HG03521 (cell line): Measurements from ENCODE around the gene TIPARP.
A peak's percentile ranks its signal among the peaks of the same experiment; 100 is the strongest.

Experiments used
- ATAC-seq: cut with Tn5 transposase; IDR thresholded peaks from one replicate; pipeline ENCODE4 v1.9.1; 2021; ENCODE audit warnings: mild to moderate bottlenecking, moderate library complexity; ENCODE audit not compliant: unreplicated experiment

TIPARP gene

GRCh38 chr3:156675830-156676767, 1.7 kb downstream of the TIPARP start:
- no peak for ATAC-seq

DNA sequence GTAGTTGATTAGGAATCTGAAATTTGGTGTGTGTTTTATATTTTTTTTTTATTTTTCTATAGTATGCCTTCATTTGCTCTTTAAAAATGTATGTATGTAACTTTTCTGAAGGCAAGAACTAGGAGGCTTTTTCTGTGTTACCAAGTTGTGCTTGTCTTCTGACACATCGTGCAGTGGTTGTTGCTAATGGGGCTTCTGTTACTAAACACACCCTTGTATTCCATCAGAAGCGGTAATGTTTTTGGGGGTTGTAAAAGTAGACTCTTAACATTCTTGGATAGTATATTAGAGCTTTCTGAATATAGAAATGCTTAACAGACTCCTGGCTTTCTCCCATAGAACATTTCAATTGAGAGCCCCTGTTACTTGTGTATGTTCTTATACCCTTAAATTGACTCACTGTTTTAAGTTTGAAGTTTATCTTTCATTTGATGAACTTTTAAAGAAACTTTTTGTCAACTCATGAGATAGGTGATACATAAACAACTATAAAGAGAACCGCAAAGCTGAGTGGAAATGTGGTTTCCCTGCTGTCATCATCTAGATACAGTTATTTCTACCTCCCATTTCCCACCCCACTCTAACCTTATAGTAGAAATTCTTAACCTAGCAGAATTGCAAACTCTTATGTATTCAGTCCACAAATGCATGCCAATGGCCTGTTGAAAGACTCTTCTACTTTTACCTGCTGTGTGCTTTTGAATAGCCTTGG, 2.5 kb downstream of the TIPARP start:
- no peak for ATAC-seq

GRCh38 chr3:156677536-156677935, 3.1 kb downstream of the TIPARP start:
- no peak for ATAC-seq

GRCh38 chr3:156678197-156678596, 3.8 kb downstream of the TIPARP start:
- ATAC-seq, result no peak

DNA sequence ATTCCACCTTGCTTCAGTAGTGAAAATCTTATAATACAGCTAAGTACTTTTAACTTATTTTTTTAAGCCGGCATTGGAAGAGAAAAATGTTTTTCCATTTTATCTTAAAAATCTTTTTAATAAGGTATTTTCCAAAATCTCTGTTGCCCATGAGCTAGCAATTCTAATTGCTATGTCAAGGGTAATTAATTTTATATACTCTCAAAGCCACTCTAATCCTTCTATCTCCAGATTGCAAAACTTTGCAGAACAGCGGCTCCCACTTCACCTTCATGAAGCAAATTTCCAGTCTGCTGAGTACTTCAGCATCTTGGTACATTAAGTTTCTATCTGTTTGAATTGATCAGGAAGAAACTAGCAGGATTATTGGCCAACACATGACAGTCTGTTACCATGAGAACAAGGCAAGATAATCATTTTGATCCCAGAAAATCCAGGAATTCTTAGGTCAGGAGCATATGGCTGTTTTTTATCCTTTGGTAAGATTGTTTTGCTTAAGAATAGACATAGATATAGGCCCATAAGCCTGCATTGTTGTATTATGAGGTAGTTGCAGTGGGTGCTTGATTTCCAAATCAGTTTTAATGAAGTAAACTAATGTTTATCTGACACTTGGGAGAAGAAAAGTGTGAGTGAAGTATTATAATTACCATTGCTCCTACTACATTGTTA, 6.0 kb downstream of the TIPARP start:
- no peak for ATAC-seq

DNA sequence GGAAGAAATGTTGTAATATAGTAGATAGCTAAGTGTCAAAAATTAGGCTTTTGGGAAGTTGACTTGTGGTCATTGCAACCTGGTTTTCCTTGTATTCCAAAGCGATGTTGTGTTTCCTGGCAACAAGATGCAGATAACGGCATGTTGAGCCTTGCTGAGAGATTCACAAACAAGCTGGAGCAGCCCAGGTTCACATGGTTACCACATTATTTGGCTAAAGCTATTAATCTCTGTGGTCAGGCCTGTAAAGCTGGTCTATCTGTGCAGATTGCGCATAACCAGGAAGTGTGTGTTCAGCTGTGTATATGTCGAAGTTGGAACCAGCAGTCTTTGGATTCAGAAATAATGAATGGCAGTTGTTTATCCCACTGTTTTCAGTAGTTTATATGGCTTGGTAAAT, 6.6 kb downstream of the TIPARP start:
- peak; percentile 79 for ATAC-seq

DNA sequence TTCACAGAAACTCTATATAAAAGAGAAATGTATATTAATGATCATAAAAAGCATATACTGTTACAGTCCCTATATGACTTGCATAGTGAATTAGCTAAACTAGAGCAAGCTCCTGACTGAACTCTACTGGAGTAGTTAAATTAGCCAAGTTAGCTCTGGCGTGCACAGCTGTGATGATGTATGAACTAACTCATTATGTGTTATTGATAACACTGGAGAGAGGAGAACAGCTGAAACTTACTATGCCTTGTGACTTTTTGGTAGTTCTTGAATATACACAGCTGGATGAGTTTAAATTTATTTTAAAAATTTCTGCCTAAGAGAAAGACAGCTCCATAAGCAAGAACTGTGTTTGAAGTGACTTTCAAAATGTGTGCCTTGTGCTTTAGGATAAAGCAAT, 8.1 kb downstream of the TIPARP start:
- no peak for ATAC-seq

DNA sequence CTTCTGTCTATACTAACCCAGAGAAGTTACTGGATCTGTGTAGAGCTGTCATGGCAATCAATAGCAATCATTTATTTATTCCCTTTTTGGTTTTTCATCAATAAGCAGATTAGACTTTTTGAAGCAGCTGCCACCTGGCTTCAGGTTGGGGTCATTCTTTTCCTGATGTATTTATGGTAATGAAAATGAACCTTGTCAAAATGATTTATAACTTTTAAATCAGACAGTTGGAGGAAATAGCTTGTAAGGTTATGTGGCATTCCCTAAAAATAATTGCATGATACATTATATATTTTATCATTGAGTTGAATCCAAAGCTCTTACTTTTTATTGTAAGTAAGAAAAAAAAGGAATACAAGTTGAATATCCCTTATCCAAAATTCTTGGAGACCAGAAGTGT, 8.6 kb downstream of the TIPARP start:
- ATAC-seq, result no peak

DNA sequence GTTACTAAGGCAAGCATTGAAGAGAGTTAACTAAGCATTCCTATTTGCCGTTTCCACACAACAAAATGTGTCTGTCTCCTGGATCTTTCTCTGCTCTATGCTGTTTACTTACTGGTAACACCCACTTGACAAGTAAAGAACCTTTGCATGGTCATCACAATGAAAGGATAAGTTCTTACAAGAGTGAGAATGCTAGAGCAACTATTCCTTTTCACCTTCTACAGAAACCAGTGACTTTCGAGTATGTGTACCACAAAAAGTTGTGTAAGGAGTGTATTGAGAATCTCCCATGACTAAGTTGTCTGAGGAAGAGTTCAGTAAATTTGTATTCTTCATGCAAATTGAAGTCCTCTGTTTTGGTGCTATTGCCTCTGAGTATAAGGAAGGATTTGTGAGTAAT, 10.8 kb downstream of the TIPARP start:
- ATAC-seq, result no peak

- no peak for ATAC-seq
These were observed 11.4 kb downstream of the TIPARP start for GRCh38 chr3:156685752-156686151.

- ATAC-seq, result no peak
These were observed 12.6 kb downstream of the TIPARP start for GRCh38 chr3:156687023-156687422.

- no peak for ATAC-seq
These were observed 14.5 kb downstream of the TIPARP start for GRCh38 chr3:156688632-156689452.

GRCh38 chr3:156689608-156690007, 15.2 kb downstream of the TIPARP start:
- no peak for ATAC-seq

GRCh38 chr3:156691920-156692319, 17.5 kb downstream of the TIPARP start:
- no peak for ATAC-seq

DNA sequence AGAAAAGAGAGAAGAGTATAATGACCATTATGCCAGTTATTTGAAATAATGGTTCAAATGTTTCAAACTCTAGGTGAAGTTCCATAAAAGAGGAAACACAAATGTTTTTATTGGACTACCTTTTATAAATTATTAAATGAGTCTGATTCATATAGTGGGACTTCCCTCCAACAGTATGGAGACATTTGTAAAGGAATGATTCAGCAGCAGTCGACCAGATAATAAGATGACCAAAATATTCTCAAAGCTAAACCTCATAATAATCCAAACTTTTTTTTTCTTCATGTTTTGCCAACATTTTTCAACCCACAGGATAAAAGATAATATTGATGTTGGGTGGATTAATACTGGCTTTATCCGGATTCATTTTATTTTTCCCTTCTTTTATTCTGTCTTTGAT, 18.8 kb downstream of the TIPARP start:
- ATAC-seq, result no peak

GRCh38 chr3:156694536-156694935, 20.1 kb downstream of the TIPARP start:
- no peak for ATAC-seq

- ATAC-seq, result no peak
These were observed 28.0 kb downstream of the TIPARP start for GRCh38 chr3:156702367-156702766.

GRCh38 chr3:156704370-156705036, 30.1 kb downstream of the TIPARP start:
- no peak for ATAC-seq

GRCh38 chr3:156705761-156706616, 31.6 kb downstream of the TIPARP start:
- no peak for ATAC-seq
